Dermis blood vessel endothelial cell (primary cell): ENCODE measurements around the gene CPT1A. TPM values are rescaled to one million over a fixed set of nuclear protein-coding genes. Genes with fewer than 3 reads are reported as not detected.

Experiments used
- DNase-seq: peaks from one replicate; pipeline ENCODE4 v3.0.0; 2010
- total RNA-seq: library from RNA; depleted of rRNA; stranded (reverse); fragments of >200 nt; gene quantifications from 2 replicates; pipeline ENCODE4 v1.2.3, GENCODE V29; 2014

Gene CPT1A
- total RNA-seq, 1 donor from 2014 or later = 141 TPM

- DNase-seq = no peak
Observed at GRCh38 chr11:68852628-68853027, 10.9 kb upstream of the CPT1A start.

DNA sequence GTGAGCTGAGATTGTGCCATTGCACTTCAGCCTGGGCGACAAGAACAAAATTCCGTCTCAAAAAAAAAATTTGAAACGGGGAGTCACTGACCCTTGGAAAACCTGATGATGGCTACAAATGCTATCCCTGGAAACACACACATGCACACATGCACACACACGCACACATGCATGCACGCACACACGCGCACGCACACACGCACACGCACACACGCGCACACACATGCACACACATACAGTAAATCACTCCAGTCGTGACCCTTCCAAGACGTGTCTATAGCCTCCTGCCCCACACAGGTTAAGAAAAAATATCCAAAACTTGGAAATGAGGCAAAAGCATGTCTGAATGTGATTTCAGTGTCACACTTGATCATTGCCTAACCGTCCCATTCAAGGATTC lies 6.7 kb upstream of the CPT1A start:
- DNase-seq = no peak

DNA sequence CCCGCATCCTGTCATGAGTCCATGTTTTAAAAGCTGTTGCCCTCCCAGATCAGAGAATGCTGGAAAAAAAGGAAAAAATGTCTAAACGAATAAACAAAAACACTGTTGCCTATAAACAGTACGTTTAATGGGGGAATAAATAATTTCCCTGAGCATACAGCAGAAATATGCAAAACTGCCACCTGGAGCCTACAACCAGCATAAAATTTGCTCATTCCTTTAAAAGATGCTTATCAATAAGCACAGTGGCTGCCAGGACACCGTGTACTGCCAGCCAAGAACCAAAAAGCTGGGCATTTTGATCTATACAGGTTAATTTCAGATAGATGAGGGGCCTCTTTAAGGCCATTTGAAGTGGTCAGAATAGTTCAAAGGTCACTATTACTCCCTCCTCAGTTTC lies 5.7 kb upstream of the CPT1A start:
- DNase-seq = no peak

DNA sequence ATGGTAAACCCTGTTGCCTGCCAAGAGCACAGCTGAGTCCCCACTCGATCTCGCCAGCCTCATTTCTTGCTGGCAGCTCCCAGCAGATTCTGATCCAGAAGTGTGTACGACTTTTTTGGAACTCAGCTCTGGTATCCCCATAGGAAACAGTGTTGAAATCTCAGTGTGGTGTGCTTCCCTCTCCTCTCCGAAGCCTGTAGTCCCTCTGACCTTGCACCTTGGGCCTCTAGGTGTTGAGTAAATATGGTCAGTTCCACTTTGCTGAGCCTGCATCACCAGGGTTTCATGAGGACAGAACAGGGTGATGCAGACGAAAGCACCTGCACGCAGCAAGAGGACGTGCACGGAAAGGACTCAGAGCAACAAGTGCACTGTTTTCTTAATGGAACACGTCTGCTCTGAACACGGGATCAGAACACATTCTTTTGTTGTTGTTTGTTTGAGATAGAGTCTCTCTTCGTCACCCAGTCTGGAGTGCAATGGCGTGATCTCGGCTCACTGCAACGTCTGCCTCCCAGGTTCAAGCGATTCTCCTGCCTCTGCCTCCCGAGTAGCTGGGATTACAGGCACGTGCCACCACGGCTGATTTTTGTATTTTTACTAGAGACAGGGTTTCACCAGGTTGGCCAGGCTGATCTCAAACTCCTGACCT lies 3.8 kb upstream of the CPT1A start:
- DNase-seq = no peak

DNA sequence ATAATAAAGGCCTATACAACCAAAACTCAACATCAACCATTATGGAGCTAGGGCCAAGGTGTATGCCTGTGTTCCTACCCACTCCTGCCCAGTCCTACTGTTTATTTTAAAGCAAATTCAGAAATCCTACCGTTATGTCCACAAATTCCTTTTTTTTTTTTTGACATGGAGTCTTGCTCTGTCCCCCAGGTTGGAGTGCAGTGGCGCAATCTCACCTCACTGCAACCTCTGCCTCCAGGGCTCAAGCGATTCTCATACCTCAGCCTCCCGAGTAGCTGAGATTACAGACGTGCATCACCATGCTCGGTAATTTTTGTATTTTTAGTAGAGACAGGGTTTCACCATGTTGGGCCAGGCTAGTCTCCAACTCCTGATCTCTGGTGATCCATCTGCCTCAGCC lies 3.1 kb upstream of the CPT1A start:
- DNase-seq = no peak

- no peak for DNase-seq
Observed at GRCh38 chr11:68844376-68844775, 2.7 kb upstream of the CPT1A start.

- peak; percentile 34 for DNase-seq
Observed at GRCh38 chr11:68843703-68844312, 2.1 kb upstream of the CPT1A start.

GRCh38 chr11:68843052-68843561 lies 1.4 kb upstream of the CPT1A start:
- peak; percentile 29 for DNase-seq

- DNase-seq = no peak
Observed at GRCh38 chr11:68842427-68843051, 823 bp upstream of the CPT1A start.

DNA sequence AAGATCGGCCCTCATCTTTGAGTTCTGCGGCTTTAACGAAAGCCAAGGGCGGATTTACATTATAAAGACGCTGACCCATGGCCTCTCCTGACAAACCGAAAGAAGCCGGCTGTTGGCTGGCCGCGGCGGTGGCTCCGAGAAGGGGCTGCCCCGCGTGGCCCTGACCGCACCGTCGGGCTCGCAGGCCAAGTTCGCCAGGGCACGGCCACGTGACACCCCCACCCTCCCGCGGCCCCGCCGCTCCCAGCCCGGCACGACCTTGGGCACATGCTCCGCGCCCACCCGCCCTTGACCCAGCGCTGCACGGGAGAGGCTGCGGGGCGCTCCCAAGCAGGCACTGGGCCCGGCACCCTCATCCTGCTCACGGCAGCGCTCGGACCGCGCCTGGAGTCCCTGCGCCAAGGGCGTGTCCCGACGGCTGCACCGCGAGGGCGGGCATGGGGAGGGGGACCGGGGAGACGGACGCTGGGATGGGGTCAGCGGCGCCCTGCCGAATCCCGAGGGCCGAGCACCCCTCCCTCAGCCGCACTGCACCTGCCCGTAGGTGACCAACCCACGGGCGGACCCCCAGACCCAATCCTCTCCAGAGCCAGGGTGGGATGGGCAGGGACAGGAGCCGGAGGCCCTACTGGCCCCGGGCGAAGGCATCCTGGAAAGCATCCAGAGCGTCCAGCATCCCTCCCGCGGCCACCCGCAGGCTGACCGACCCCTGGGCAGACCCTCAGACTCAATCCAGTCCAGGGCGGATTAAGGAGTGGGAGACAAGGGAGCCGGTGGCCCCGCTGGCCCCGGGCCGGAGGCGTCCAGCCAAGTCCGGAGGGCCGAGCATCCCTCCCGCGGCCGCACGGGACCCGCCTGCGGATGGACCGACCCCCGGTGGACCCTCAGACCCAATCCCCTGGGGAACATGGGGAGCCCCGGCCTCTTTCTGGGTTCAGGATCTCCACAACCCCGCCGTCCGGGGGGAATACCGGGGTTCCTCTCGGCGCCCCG lies 759 bp downstream of the CPT1A start:
- peak; percentile 58 for DNase-seq

GRCh38 chr11:68839911-68840641 lies 1.6 kb downstream of the CPT1A start:
- DNase-seq = peak; percentile 68

DNA sequence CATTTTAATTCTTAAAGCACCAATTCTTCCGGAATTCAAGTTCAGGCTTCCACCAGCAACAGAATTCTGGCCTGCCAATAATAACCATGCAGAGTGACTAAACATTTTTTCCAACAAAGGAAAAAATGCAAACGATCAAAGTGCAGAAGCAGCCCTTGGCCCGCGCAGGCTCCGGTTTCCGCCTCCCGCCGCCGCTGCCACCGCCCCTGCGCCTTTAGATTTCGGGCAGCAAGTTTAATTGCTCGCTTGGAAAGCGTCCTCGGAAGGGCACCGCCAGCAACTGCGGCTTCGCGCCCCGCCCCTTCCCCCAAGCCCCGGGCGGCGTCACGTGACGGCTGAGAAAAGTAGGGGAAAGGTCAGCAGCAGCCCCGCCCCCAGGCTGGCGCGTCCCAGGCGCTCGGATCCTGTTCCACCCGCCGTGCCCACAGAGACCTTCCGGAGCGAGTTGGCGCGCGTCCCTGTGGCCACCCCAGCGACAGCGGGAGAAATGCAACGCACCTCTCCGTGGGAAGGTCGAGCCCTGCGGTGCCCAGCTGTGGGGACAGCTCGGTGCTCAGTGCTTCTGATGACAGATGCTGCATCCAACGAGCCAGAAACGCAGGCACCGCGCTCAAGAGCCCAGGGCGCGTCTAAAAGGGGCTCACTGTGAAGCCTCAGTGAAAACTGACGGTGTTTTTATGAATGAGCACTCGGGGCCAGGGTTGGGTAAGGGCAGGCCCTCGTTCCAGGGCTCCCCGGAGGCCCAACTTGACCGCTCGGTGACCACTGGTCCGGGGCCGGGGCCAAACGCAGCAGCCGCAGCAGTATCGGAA lies 2.5 kb downstream of the CPT1A start:
- DNase-seq = peak; percentile 95

DNA sequence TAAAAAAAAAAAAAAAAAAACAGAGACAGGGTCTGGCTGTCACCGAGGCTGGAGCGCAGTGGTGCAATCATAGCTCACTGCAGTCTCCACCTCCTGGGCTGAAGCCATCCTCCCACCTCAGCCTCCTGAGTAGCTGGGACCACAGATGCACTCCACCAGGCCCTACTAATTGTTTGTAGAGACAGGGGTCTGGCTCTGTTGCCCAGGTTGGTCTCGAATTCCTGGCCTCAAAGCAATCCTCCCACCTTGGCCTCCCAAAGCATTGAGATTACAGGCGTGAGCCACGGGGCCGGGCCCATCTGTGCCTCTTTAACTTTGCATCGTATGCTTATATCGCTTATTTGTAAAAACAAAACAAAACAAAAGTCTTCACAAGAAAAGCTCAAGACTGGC lies 3.1 kb downstream of the CPT1A start:
- peak; percentile 26 for DNase-seq

DNA sequence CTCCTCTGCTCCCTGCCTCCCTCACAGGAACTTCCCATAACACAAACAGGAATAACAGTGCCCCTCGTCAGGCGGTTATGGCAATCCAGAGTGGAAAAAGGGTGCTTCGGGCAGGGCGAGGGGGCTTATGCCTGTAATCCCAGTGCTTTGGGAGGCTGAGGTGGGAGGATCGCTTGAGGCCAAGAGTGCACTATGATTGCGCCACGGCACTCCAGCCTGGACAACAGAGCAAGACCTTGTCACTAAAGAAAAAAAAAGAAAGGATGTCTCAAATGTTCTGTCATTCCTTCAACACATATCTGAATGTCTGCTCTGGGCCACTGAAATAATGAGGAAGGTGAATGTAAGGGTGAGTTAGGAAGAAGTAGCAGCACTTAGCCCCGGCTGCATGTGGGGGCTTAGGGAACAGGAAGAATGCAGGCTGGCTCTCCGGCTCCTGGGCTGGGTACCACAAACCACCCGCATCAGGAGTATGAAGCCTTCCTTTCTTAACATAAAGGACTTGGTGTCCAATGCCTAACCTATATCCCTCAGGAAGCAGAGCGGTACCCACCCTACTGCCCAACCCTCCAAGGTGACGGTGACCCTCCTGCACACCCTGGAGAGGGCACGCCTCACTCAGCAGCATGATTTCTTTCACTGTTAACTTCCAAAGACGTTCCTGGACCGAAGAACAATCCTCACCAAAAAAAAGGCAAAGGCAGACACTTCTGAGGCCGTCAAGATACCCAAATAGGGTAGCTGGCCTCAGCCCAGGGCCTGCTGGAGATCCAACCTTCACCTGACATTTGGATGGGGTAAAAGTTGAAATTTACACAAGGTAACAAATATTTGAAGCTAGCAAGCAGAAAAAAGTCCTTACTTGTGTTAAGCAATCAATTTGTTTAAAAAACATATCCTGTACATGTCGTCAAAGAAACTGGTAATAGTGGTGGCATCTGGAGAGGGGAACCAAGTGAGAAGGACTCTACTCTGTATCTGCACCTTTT lies 3.8 kb downstream of the CPT1A start:
- DNase-seq = no peak

DNA sequence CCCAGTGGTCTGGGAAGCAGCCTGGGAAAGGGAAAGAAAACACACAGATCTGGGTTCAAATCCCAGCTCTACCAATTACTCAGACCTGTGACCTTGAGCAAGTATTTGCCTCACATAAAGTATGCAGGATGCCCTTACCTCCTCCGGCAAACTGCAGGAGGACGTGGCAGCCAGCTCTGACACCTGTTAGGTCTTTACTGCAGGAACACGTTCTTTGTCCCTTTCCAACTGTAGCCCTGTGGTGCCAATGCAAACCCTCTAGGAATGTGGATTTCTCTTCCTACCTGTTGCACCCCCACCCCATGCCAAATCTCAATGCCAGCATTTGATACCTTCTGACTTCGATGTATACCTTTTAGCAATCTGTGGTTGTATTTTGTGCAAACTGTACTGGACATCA lies 6.0 kb downstream of the CPT1A start:
- no peak for DNase-seq

DNA sequence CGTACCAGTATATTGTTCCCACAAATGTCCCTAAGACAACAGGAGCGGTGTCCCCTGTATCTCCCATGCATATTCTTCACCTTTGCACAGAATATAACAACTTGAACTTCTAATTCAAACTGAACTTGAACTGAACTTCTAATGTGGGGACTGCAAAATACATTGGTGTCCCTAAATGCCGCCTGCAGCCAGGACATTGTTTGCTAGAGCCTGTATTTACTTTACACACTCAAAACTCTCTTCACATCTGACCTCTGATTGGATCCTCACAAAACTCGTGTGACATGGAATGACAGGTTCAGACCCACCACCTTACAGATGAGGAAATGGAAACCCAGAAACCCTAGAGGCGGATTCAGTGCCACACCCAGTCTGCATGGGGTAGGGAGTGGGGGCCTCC lies 6.4 kb downstream of the CPT1A start:
- no peak for DNase-seq

DNA sequence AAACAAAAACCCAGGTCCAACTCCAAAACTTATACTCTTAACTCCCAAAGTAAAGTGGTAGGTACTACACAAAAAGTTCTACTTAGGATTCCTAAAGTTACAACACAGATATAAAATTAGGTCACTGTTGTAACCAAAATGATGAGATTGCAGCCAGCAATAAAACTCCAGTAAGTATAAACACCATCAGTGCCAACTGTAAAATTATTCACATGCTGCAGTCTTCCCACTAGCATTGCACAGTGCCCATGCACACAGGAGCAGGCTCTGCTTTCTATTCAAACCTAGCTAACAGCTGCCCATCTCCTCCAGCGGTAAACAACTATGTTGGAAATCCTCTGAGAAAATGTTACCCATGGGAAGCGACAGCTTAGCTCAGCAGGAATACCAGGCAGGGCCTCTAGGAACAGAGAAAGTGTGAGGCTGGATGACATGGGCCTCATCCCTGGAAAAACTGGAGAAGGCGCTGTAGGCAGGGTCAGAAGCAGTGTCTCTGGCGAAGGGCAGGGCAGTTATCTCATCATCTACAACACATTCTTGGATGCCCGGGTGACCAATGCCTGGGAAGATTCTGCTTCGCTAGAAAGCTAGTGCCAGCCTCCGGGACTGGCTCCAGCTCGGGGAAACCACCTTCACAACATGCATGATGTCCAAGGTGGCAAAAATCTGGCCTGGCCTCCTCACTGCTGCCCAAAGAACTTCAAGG lies 9.1 kb downstream of the CPT1A start:
- DNase-seq = no peak

GRCh38 chr11:68831124-68831523 lies 10.6 kb downstream of the CPT1A start:
- no peak for DNase-seq

GRCh38 chr11:68829581-68829980 lies 12.1 kb downstream of the CPT1A start:
- no peak for DNase-seq
